Ramos (cell line): ENCODE data around the gene PRRT4.

ENCODE experiments used
- in situ Hi-C: fragments of 300-500 bp; cut with MboI; formaldehyde crosslinking; loops from one replicate; pipeline ENCODE4 v1.14.3; 2022; ENCODE audit warnings: low sequenced_read_pairs; ENCODE audit not compliant: unreplicated experiment

PRRT4 gene

GRCh38 chr7:128396357-128396756 lies 34.9 kb upstream of the PRRT4 start:
- in situ Hi-C loops: no loop called here

- in situ Hi-C loops: no loop called here
Observed at GRCh38 chr7:128395748-128396147, 34.3 kb upstream of the PRRT4 start.

- in situ Hi-C loops: no loop called here
Observed at GRCh38 chr7:128394904-128395496, 33.5 kb upstream of the PRRT4 start.

GRCh38 chr7:128393526-128394330 lies 32.2 kb upstream of the PRRT4 start:
- in situ Hi-C loops: no loop called here

- in situ Hi-C loops: no loop called here
Observed at GRCh38 chr7:128392446-128393327, 31.2 kb upstream of the PRRT4 start.

- in situ Hi-C loops: no loop called here
Observed at GRCh38 chr7:128391805-128392204, 30.3 kb upstream of the PRRT4 start.

GRCh38 chr7:128390871-128391565 lies 29.5 kb upstream of the PRRT4 start:
- in situ Hi-C loops: no loop called here

GRCh38 chr7:128389618-128390329 lies 28.3 kb upstream of the PRRT4 start:
- in situ Hi-C loops: no loop called here

GRCh38 chr7:128389085-128389617 lies 27.7 kb upstream of the PRRT4 start:
- in situ Hi-C loops: no loop called here

- in situ Hi-C loops: no loop called here
Observed at GRCh38 chr7:128388145-128388485, 26.6 kb upstream of the PRRT4 start.

- in situ Hi-C loops: no loop called here
Observed at GRCh38 chr7:128387216-128388144, 26.0 kb upstream of the PRRT4 start.

- in situ Hi-C loops: no loop called here
Observed at GRCh38 chr7:128385988-128386925, 24.8 kb upstream of the PRRT4 start.

- in situ Hi-C loops: no loop called here
Observed at GRCh38 chr7:128384726-128385125, 23.2 kb upstream of the PRRT4 start.

GRCh38 chr7:128383776-128384175 lies 22.3 kb upstream of the PRRT4 start:
- in situ Hi-C loops: no loop called here

GRCh38 chr7:128381161-128381821 lies 19.8 kb upstream of the PRRT4 start:
- in situ Hi-C loops: no loop called here

- in situ Hi-C loops: no loop called here
Observed at GRCh38 chr7:128380483-128381106, 19.1 kb upstream of the PRRT4 start.
